MM.1S (cell line): ENCODE data around the gene MAGEF1.

ENCODE experiments used
- DNase-seq: peaks from one replicate; pipeline ENCODE4 v3.0.0-alpha.2; 2015
- H2AFZ ChIP-seq: fragments of 300-600 bp; sonication (generic); 2 replicates; pipeline ENCODE4 v1.6.0; 2016; ENCODE audit warnings: antibody characterized with exemption, low read length
- H3F3A ChIP-seq: fragments of 300-600 bp; sonication (generic); 2 replicates; pipeline ENCODE4 v1.6.1; 2016; ENCODE audit warnings: mild to moderate bottlenecking, antibody characterized with exemption, low read length, moderate library complexity, mixed read lengths; ENCODE audit not compliant: insufficient read depth
- H3K27ac ChIP-seq: fragments of 300-600 bp; sonication (generic); 2 replicates; pipeline ENCODE4 v1.5.1; 2016; ENCODE audit warnings: mild to moderate bottlenecking, low read length
- H3K27me3 ChIP-seq: fragments of 300-600 bp; sonication (generic); replicated peaks from 2 replicates; pipeline ENCODE4 v1.6.0; 2016; ENCODE audit warnings: low read length; ENCODE audit not compliant: insufficient read depth
- H3K36me3 ChIP-seq: fragments of 300-600 bp; sonication (generic); replicated peaks from 2 replicates; pipeline ENCODE4 v1.6.1; 2016; ENCODE audit warnings: mild to moderate bottlenecking, low read length, mixed read lengths; ENCODE audit not compliant: insufficient read depth
- H3K4me1 ChIP-seq: fragments of 300-600 bp; sonication (generic); 2 replicates; pipeline ENCODE4 v1.6.1; 2016; ENCODE audit warnings: low read length, mixed read lengths
- H3K4me2 ChIP-seq: fragments of 300-600 bp; sonication (generic); 2 replicates; pipeline ENCODE4 v1.6.0; 2016; ENCODE audit warnings: low read depth, low read length
- H3K4me3 ChIP-seq: fragments of 300-600 bp; sonication (generic); 2 replicates; pipeline ENCODE4 v1.5.1; 2016; ENCODE audit warnings: low read length, mixed read lengths
- H3K79me2 ChIP-seq: fragments of 300-600 bp; sonication (generic); 2 replicates; pipeline ENCODE4 v1.6.1; 2016; ENCODE audit warnings: mixed run types, low read length, mixed read lengths
- H3K9ac ChIP-seq: fragments of 300-600 bp; sonication (generic); 2 replicates; pipeline ENCODE4 v1.6.1; 2016; ENCODE audit warnings: low read length, mixed read lengths
- H3K9me2 ChIP-seq: fragments of 300-600 bp; sonication (generic); replicated peaks from 2 replicates; pipeline ENCODE4 v1.6.1; 2016; ENCODE audit warnings: mild to moderate bottlenecking, low read length, mixed read lengths; ENCODE audit not compliant: insufficient read depth
- H3K9me3 ChIP-seq: fragments of 300-600 bp; sonication (generic); replicated peaks from 2 replicates; pipeline ENCODE4 v1.6.1; 2016; ENCODE audit warnings: mild to moderate bottlenecking, low read length, mixed read lengths; ENCODE audit not compliant: insufficient read depth
- H4K20me1 ChIP-seq: fragments of 300-600 bp; sonication (generic); 2 replicates; pipeline ENCODE4 v1.6.1; 2016; ENCODE audit warnings: mild to moderate bottlenecking, low read length, moderate library complexity, mixed read lengths; ENCODE audit not compliant: insufficient read depth
- CTCF ChIP-seq: fragments of 300-600 bp; sonication (generic); IDR thresholded peaks from 2 replicates; pipeline ENCODE4 v1.5.1; 2016; ENCODE audit warnings: antibody characterized with exemption, low read length, mixed read lengths
- EZH2 ChIP-seq: fragments of 300-600 bp; sonication (generic); optimal IDR thresholded peaks from 2 replicates; pipeline ENCODE3; 2017; ENCODE audit warnings: low read depth, mild to moderate bottlenecking, antibody characterized with exemption, low read length, mixed read lengths
- EZH2phosphoT487 ChIP-seq: fragments of 300-600 bp; sonication (generic); IDR thresholded peaks from 2 replicates; pipeline ENCODE4 v1.6.1; 2018; ENCODE audit warnings: antibody characterized with exemption, low read length

Gene MAGEF1

DNA sequence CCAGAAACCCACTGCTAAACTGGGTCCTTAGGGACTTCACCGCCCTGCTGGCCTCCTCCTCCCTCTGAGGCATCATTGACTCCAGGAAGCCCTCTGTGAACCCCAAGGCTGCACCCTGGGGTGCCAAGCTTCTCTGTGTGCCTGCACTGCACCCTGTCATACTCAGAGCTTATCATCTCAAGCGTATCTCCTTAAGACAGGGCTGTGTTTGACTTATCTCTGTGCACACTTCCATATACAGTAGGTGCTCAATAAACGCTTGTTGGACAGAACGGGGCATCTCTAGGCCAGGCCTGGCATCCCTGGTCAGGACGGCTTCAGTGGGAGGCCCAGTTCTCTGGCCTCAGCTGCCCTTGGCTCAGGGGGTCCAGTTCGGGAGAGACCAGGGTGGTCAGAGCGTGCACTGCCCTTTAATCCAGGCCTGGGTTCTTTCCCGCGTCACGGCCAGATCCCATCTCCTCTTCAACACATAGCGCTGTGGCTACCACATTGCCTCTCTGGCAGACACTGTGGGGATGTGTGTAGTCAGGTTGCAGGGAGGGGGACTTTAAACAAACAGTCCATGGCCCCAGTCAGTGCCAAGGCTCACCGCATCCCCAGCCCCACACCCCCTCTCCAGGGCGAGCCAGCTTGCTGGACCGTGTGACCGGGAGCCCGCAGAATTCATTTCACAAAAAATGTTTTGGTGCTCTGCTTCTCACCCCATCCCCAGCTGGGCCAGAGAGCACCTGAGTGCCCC lies 33.4 kb downstream of the MAGEF1 start:
- Histone ChIP-seq H3K4me3 (no peak overlapping the region), H2AFZ (no peak overlapping the region), H3K36me3 (no peaks in the 10 kb centered on the region), H3K9ac (no peak overlapping the region), H3K9me3 (no peaks in the 10 kb centered on the region), H3K9me2 (no peaks in the 10 kb centered on the region), H3K27me3 (peaks cover 30% of the 10 kb centered on the region), H3K79me2 (no peaks in the 10 kb centered on the region), H4K20me1 (no peaks in the 10 kb centered on the region), H3K4me2 (no peak overlapping the region), H3F3A (no peaks in the 10 kb centered on the region), H3K4me1 (no peaks in the 10 kb centered on the region), H3K27ac (no peak overlapping the region)
- TF ChIP-seq EZH2phosphoT487 = no peak
- no peak for TF ChIP-seq EZH2
- no peak for TF ChIP-seq CTCF
- DNase-seq = no peak

- Histone ChIP-seq H3K9me3 (no peaks in the 10 kb centered on the region), H3K27ac (no peak overlapping the region), H3K4me1 (no peaks in the 10 kb centered on the region), H3K79me2 (no peaks in the 10 kb centered on the region), H4K20me1 (no peaks in the 10 kb centered on the region), H3K36me3 (no peaks in the 10 kb centered on the region), H3K27me3 (peaks cover 27% of the 10 kb centered on the region), H3K4me2 (no peak overlapping the region), H3K9ac (no peak overlapping the region), H3K4me3 (no peak overlapping the region), H3F3A (no peaks in the 10 kb centered on the region), H2AFZ (no peak overlapping the region), H3K9me2 (no peaks in the 10 kb centered on the region)
- no peak for DNase-seq
- TF ChIP-seq CTCF = no peak
- no peak for TF ChIP-seq EZH2phosphoT487
- no peak for TF ChIP-seq EZH2
Measured at GRCh38 chr3:184677344-184678316, 34.2 kb downstream of the MAGEF1 start.

GRCh38 chr3:184676927-184677326 lies 34.9 kb downstream of the MAGEF1 start:
- Histone ChIP-seq H3K27me3 (peaks cover 27% of the 10 kb centered on the region), H2AFZ (no peak overlapping the region), H3K4me3 (no peak overlapping the region), H3K36me3 (no peaks in the 10 kb centered on the region), H3K79me2 (no peaks in the 10 kb centered on the region), H3K9ac (no peak overlapping the region), H3K4me2 (no peak overlapping the region), H3K27ac (no peak overlapping the region), H3K4me1 (no peaks in the 10 kb centered on the region), H3F3A (no peaks in the 10 kb centered on the region), H3K9me3 (no peaks in the 10 kb centered on the region), H4K20me1 (no peaks in the 10 kb centered on the region), H3K9me2 (no peaks in the 10 kb centered on the region)
- DNase-seq = no peak
- TF ChIP-seq EZH2 (no peak), CTCF (no peak), EZH2phosphoT487 (no peak)
